Measurements from ENCODE around the gene BMP8B. TPM values are rescaled to one million over a fixed set of nuclear protein-coding genes. Genes with fewer than 3 reads are reported as not detected.

BMP8B gene
- polyA plus RNA-seq, 1 of the 3 experiments (the other 2 are of a cell fraction) = 0.07 TPM

DNA sequence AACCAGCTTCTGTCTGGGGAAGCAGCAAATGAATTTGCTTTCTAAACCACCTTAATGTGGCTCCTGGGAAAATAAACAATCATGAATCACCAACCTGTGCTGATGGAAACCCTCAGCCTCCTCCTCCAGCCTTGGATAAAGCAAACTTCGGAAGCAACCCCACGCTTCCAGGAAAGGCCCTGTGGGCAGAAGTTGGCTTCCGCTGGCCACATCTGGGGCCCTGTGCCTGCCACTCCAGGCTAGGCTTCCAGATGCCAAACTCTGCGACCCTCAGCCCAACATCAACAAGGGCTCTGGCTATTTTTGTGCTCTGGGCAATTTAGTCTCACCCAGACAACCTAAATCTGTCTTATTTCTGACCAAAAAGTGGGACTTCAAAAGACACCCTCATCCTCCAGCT is 11.4 kb downstream of the BMP8B start (continued):
- TF ChIP-seq, protein P1, sequence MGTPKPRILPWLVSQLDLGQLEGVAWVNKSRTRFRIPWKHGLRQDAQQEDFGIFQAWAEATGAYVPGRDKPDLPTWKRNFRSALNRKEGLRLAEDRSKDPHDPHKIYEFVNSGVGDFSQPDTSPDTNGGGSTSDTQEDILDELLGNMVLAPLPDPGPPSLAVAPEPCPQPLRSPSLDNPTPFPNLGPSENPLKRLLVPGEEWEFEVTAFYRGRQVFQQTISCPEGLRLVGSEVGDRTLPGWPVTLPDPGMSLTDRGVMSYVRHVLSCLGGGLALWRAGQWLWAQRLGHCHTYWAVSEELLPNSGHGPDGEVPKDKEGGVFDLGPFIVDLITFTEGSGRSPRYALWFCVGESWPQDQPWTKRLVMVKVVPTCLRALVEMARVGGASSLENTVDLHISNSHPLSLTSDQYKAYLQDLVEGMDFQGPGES (IDR thresholded peaks at IDR 0.05; ENCODE audit: low read depth, low read length) = no peak
- no peak for TF ChIP-seq MEF2A (IDR thresholded peaks at IDR 0.05; ENCODE audit: borderline replicate concordance, low read depth)
- TF ChIP-seq JUND (IDR thresholded peaks at IDR 0.05) = no peak
- TF ChIP-seq, protein P2, sequence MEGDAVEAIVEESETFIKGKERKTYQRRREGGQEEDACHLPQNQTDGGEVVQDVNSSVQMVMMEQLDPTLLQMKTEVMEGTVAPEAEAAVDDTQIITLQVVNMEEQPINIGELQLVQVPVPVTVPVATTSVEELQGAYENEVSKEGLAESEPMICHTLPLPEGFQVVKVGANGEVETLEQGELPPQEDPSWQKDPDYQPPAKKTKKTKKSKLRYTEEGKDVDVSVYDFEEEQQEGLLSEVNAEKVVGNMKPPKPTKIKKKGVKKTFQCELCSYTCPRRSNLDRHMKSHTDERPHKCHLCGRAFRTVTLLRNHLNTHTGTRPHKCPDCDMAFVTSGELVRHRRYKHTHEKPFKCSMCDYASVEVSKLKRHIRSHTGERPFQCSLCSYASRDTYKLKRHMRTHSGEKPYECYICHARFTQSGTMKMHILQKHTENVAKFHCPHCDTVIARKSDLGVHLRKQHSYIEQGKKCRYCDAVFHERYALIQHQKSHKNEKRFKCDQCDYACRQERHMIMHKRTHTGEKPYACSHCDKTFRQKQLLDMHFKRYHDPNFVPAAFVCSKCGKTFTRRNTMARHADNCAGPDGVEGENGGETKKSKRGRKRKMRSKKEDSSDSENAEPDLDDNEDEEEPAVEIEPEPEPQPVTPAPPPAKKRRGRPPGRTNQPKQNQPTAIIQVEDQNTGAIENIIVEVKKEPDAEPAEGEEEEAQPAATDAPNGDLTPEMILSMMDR (IDR thresholded peaks at IDR 0.05) = no peak

DNA sequence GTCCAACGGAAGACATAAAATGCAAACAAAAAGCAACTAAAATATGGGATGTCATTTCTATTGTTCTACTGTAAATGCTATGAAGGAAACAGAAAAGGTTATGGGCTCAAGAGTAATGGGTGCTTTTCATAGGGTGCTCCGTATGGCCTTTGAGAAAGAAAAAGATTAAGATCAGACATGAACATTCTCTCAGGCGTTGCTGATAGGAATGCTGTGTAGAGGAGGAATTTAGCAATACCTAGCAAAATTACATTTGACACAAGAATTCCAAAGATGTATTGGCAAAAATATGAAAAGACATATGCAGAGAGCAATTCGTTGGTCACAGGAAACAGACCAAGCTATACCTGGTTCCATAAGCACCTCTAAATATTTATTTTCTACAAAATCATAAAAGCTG is 11.8 kb downstream of the BMP8B start:
- no peaks in the 10 kb centered on the region for H3F3A ChIP-seq (replicated peaks; ENCODE audit: insufficient read depth)
- CTCF ChIA-PET = no interaction called here
- H3K27me3 ChIP-seq (ENCODE audit: insufficient read depth) = peaks cover 6% of the 10 kb centered on the region; the same call in 1 of the 2 replicates
- no peak for TF ChIP-seq MXI1 (IDR thresholded peaks at IDR 0.05; ENCODE audit: low read depth, low read length)
- no peak for TF ChIP-seq TAF1 (IDR thresholded peaks at IDR 0.05; ENCODE audit: borderline replicate concordance, low read depth, low read length)
- TF ChIP-seq SIN3A (IDR thresholded peaks at IDR 0.05; ENCODE audit: borderline replicate concordance, low read depth, low read length) = no peak
- no peak for TF ChIP-seq NFIC (IDR thresholded peaks at IDR 0.05; ENCODE audit: borderline replicate concordance)
- TF ChIP-seq, protein P3, sequence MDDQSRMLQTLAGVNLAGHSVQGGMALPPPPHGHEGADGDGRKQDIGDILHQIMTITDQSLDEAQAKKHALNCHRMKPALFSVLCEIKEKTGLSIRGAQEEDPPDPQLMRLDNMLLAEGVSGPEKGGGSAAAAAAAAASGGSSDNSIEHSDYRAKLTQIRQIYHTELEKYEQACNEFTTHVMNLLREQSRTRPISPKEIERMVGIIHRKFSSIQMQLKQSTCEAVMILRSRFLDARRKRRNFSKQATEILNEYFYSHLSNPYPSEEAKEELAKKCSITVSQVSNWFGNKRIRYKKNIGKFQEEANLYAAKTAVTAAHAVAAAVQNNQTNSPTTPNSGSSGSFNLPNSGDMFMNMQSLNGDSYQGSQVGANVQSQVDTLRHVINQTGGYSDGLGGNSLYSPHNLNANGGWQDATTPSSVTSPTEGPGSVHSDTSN (IDR thresholded peaks at IDR 0.05) = no peak
- no peak for TF ChIP-seq RXRA (IDR thresholded peaks at IDR 0.05; ENCODE audit: borderline replicate concordance, low read depth)
- no peak for TF ChIP-seq RAD21 (IDR thresholded peaks at IDR 0.05; ENCODE audit: low read length)
- TF ChIP-seq, protein P4, sequence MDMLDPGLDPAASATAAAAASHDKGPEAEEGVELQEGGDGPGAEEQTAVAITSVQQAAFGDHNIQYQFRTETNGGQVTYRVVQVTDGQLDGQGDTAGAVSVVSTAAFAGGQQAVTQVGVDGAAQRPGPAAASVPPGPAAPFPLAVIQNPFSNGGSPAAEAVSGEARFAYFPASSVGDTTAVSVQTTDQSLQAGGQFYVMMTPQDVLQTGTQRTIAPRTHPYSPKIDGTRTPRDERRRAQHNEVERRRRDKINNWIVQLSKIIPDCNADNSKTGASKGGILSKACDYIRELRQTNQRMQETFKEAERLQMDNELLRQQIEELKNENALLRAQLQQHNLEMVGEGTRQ (IDR thresholded peaks at IDR 0.05; ENCODE audit: borderline replicate concordance, low read depth, low read length) = no peak
- no peak for TF ChIP-seq POLR2AphosphoS5 (IDR thresholded peaks at IDR 0.05; ENCODE audit: low read depth, low read length)
- TF ChIP-seq, protein P1 (IDR thresholded peaks at IDR 0.05; ENCODE audit: low read depth, low read length) = no peak
- TF ChIP-seq CHD2 (IDR thresholded peaks at IDR 0.05; ENCODE audit: low read length, partially characterized antibody) = no peak
- no peak for TF ChIP-seq FOXM1 (IDR thresholded peaks at IDR 0.05; ENCODE audit: low read depth)
- TF ChIP-seq RFX5 (IDR thresholded peaks at IDR 0.05; ENCODE audit: low read length) = no peak
- no peak for TF ChIP-seq TCF12 (IDR thresholded peaks at IDR 0.05)
- no peak for TF ChIP-seq GATA2 (CRISPR knock-in tag; IDR thresholded peaks at IDR 0.05)
- no peak for TF ChIP-seq MEF2A (IDR thresholded peaks at IDR 0.05; ENCODE audit: borderline replicate concordance, low read depth)
- TF ChIP-seq EZH2phosphoT487 (IDR thresholded peaks at IDR 0.05; ENCODE audit: borderline replicate concordance, low read depth) = no peak
- TF ChIP-seq SMC3 (IDR thresholded peaks at IDR 0.05; ENCODE audit: low read depth, low read length) = no peak
- no peak for TF ChIP-seq FOXJ3 (CRISPR knock-in tag; IDR thresholded peaks at IDR 0.05)
- no peaks in the 10 kb centered on the region for H3K36me3 ChIP-seq (replicated peaks in 1 of 2; ENCODE audit: control insufficient read depth in 1 of 2, insufficient read depth in 2 of 2, low read length in 1 of 2)
- H3K9me2 ChIP-seq = no peaks in the 10 kb centered on the region
- 63% methylated on average over 4 of the region's 4 CpGs for WGBS (ENCODE audit: low lambda C conversion rate)
- H2AFZ ChIP-seq (ENCODE audit: low read depth) = no peak overlapping the region
- H3K4me2 ChIP-seq = no peak overlapping the region
- no peaks in the 10 kb centered on the region; a peak in 1 of 4 replicates for H3K4me1 ChIP-seq (ENCODE audit: control insufficient read depth in 1 of 2, insufficient read depth in 2 of 2, low read depth in 1 of 2, low read length in 1 of 2)
- POLR2A ChIA-PET = no interaction called here
- H3K79me2 ChIP-seq (ENCODE audit: insufficient read depth) = no peaks in the 10 kb centered on the region
- no peak overlapping the region for H3K9ac ChIP-seq
- no peak overlapping the region for H3K27ac ChIP-seq (ENCODE audit: low read depth in 2 of 2, low read length in 1 of 2)
- no peaks in the 10 kb centered on the region for H4K20me1 ChIP-seq (ENCODE audit: insufficient read depth)
- no peak overlapping the region for H3K4me3 ChIP-seq (ENCODE audit: low read depth in 2 of 2, low read length in 1 of 2)
- DNase-seq = no peak
- H3K9me3 ChIP-seq = no peaks in the 10 kb centered on the region
